NCI-H1694 (cell line): ENCODE measurements around the gene RHOBTB1.

Experiments
- DNase-seq: peaks from one replicate; lab custom pipeline; 2025; lab: John Stamatoyannopoulos, UW

The RHOBTB1 gene

GRCh38 chr10:60820093-60820754 lies 123.8 kb downstream of the RHOBTB1 start:
- DNase-seq: no peak
